HG03575 (cell line): ENCODE data around the gene CASP10.

Experiments used
- ATAC-seq: cut with Tn5 transposase; IDR thresholded peaks from one replicate; pipeline ENCODE4 v1.9.1; 2021; ENCODE audit not compliant: unreplicated experiment, insufficient number of reproducible peaks, low FRiP score; ENCODE audit errors: extremely low read depth

The CASP10 gene

DNA sequence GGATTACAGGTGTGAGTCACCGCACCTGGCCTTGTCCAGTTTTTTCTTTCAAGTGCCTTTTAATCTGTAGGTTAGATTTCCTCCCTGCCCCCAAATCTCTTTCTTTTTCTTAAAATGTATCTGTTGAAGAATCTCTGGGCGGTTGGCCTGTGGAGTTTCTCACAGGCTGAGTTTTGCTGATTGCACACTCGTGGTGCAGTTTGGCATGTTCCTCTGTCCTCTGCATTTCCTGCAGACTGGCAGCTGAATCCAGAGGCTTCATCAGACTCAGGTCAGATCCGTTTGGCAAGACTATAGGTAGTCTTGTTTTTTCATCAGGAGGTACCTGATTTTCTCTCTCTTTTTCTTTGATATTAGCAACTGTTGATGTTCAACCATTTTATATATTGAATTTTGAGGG lies 5.5 kb downstream of the CASP10 start:
- ATAC-seq = no peak

DNA sequence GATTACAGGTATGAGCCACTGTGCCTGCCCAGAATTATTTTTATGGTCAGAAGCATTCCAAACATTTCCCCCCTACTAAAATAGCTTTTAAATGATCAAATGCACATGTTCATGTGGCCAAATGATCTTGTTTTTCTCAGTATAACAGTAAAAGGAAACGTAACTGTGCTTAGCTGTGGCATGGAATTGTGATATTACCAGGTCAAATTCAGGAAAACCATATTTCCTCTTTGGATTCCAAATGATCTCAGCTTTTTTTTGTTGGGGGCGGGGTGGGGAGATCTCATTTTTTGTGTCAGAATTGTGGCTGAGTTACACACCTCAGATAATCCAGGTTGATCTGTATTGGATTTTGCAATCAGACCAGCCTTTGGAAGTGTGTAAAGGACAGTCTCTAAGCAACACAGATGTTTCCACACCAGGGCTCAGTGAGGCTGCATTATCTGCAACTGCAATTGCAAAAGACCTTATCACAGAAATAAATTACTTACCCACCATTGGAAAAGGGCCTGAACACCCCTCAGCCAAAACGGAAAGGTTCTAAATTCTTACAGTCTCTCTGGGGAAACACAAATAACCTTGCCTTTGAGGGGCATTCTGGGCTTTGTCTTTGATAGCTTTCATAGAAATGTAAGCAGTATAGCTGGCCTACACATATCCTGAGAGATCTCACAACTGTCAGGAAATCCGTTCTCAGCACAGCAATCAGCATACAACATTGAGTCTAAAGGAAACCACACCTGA lies 8.4 kb downstream of the CASP10 start:
- no peak for ATAC-seq

DNA sequence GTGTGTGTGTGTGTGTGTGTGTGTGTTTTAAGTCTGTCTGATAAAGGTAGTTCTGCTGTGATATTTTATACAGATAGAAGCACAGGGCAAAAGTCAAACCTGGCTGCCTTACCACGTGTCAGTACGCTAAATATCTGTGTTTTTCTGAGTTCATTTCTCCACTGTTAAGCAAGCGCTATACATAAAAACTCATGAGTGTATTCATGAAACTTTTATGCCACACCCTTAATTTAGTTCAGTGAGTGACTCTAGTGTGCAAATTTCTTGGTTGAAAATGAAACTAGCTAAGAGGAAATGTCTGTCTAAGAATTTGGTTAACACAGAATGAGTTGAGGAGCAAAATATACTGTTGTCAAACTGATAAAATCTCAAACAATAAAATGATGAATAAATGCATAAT lies 11.2 kb downstream of the CASP10 start:
- ATAC-seq = peak; percentile 78

DNA sequence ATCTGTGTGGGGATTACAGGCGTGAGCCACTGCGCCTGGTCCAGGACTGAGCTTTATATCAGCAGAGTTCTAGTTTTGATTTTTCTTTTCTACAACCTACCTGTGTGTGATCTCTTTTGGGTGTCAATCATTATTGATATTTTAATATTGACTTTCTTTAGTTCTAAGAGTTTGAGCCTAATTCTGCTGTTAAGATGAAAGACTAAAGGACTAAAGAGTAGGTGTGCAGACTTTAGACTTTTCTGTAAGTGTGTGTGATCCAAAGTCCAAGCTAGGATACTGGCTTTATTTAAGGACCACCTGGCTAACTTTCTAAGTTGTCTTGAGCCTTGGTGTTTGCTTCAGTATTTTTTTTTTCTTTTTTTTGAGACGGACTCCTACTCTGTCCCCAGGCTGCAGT lies 12.4 kb downstream of the CASP10 start:
- ATAC-seq = no peak

DNA sequence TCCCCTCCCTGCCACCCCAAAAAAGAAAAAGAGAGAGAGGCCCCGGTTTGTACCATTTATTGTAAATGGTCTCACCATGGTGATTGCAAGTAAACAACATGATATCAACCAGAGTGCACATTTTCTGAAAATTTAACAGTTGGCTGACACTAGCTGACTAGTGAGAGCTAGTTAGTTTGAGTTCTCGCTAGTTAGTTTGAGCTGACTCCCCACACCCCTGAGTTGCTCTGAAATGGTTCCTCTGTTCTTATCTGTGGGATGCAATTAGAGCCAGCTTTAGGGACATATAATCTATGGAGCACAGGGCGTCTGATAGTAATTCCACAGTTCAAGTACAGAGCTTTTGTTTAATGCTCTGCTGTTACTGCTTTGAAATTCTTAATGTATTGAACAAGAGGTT lies 13.1 kb downstream of the CASP10 start:
- ATAC-seq = no peak

DNA sequence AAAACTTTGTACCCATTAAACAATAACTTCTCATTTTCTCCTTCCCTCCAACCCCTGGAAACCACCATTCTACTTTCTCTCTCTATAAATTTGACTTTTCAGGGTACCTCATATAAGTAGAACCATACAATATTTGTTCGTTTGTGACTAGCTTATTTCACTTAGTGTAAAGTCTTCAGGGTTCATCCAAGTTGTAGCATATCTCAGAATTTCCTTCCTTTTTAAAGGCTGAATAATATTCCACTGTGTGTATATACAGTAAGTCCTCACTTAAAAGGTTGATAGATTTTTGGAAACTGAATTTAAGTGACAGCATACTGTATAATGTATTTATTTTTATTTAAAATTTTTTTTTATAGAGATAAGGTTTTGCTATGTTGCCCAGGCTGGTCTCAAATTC lies 13.9 kb downstream of the CASP10 start:
- ATAC-seq = no peak

DNA sequence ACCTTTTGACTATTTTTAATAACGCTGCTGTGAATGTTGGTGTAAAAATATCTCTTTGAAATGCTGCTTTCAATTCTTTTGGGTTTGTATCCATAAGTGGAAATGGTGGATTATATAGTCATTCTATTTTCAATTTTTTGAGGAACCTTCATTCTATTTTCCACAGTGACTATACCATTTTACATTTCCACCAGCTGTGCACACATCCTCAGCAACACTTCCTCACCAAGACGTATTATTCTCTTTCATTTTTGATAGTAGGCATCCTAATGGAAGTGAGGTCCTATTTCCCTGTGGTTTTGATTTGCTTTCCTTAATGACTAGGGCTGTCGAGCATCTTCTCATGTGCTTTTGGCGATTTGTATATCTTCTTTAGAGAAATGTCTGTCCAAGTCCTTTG lies 14.8 kb downstream of the CASP10 start:
- ATAC-seq = no peak

DNA sequence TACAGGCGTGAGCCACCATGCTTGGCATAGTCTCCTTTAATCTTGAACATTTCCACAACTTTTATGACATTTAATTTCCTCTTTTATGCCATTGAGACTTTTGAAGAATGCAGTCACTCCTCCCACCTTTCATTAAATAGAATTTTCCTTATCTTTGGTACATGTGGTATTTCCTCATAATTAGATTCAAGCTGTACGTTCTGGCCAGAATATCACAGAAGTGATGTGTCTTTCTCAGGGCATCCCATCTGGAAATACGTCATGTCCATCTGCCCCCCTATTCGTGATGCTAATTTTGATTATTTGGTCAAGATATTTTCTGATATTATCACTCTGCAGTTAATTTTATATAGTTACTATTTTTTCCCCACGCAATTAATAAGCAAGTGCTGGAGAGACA lies 16.9 kb downstream of the CASP10 start:
- ATAC-seq = no peak

DNA sequence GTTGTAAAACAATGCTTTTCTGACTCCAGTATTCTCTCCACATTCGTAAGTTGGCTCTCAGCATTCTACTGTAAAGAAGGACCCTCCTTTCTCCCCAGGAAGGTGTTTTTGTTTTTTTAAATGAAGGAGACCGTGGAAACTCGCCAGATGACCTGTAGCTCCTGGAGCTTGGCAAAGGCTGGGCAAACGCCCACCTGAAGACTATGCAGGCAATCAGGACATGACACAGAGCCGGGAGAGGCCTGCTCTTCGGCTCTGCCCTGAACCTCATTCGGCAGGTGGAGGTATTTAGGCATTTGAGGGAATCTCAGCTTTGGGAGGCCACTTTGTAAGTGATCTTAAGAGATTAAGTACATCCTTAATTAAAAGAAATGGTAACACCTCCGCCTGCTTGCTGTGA lies 17.4 kb downstream of the CASP10 start:
- no peak for ATAC-seq

DNA sequence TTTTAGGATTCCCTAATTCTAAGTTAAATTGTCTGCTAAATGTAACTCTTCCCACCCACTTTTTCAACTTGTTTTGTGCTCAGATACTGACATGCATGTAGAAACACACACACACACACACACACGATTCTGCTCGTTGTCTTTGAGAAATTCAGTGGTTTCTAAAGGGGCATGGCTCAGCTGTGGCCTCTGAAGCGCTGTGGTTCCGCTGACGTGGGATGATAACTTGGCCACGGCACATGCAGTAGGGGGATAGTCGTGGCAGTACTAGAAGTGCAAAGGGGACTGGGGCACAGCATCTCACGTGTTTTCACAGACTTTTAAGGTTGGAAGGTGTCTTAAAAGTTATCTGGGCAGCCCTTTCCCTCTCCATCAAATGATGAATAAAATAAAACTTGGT lies 18.4 kb downstream of the CASP10 start:
- no peak for ATAC-seq

DNA sequence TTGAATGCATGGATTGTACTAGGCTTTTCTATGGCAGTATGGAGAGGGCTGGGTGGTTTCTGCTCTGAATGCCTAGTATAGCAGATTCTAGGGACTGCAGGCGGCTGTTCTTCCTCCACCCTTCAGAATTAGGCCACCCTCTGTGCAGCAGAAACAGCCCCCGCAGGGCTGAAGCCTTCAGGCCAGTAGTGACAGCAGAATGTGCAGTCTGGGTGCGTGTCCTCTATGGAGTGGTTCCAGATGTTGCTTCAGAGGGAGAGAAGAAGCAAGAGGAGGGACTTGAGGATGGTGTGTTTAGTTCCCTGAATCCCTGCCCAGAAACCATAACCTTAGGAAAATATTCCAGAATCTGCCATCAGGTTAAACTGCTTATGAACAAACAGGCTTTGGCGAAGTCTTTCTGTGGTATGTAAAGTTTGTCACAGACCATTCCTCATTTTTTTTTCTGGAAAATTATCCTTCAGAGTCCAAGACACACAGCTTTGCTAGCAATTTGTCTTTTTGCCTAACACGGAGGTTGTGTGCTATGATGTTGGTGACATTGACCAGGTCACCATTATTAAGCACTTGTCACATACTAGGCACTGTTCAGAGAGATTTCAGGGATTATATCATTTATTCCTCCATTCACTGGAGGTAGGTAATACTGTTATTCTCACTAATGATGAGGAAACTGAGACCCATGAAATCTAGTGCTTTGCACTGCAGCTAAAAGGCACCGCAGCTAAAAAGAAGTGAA lies 21.1 kb downstream of the CASP10 start:
- no peak for ATAC-seq

DNA sequence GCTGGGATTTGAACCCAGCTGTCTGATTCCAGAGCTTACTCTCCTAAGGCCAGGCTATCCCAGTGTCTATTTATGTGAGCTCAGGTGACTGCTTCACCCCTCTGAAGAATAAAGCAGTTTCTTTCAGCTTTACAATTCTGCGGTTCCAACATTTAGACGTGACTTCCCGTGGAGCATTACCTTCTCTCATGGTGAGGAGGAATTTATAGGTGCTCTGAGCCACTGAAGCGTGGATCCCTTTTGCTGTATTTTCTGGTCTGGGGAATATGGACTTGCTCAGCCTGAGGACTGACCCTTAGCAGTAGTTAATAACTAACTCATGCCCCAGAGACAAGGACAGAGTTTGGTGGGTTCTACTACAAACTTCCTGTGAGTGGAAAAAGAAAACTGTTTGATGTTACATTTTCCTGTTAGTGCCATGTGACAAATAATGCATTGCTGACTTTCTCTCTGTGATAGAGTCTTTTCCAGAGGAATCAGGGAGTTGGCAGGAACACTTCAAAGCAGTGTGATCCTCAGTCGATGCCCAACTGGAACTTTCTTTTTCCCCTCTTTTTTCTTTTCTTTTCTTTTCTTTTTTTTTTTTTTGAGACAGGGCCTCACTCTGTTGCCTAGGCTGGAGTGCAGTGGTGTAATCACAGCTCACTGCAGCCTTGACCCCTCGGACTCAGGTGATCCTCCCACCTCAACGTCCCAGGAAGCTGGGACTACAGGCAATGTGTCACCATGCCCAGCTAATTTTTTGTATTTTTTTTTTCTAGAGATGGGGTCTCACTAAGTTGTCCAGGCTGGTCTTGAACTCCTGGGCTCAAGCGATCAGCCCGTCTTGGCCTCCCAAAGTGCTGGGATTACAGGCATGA lies 21.9 kb downstream of the CASP10 start:
- no peak for ATAC-seq

DNA sequence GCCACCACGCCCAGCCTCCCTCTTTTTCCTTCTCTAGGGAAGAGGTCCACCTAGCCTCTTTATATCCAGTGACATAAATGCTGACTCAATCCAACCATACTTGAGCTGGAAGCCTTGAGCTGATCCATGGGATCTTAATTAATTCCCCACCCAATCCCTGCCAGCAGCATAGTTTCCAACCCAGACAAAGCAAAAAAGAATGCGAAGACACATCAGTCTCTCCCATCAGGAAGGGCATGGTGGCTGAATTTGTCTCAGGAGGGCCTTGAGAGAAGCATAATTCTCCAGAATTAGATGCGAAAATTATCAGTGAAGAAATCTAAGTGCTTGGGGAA lies 22.5 kb downstream of the CASP10 start:
- no peak for ATAC-seq

DNA sequence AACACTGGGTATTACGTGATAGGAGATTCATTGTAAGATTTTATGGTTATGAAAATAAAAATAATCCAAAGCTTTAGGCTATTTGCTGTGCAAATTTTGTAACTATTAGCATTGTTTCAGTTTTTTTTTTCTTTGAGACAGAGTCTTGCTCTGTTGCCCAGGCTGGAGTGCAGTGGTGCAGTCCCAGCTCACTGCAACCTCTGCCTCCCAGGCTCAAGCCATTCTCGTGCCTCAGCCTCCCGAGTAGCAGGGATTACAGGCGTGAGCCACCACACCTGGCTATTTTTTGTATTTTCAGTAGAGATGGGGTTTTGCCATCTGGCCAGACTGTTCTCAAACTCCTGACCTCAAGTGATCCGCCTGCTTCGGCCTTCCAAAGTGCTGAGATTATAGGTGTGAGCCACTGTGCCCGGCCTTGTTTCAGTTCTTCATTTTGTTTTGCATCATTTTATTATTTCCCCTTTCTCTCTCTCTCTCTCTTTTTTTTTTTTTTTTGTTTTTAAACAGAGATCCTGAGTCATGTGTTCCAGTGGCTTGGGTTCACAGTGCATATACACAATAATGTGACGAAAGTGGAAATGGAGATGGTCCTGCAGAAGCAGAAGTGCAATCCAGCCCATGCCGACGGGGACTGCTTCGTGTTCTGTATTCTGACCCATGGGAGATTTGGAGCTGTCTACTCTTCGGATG lies 25.8 kb downstream of the CASP10 start:
- peak; percentile 63 for ATAC-seq

DNA sequence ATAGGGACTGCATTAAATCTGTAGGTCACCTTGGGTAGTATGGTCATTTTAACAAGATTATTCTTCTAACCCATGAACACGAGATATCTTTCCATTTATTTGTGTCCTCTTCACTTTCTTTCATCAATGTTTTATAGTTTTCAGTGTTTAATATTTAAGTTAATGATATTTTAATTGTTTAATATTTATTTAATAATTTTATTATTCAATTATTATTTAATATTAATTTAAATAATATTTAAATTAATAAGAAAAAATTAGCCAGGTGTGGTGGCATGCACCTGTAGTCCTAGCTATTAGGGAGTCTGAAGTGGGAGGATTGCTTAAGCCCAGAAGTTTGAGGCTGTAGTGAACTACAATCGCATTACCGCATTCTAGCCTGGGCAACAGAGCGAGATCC lies 33.0 kb downstream of the CASP10 start:
- no peak for ATAC-seq

DNA sequence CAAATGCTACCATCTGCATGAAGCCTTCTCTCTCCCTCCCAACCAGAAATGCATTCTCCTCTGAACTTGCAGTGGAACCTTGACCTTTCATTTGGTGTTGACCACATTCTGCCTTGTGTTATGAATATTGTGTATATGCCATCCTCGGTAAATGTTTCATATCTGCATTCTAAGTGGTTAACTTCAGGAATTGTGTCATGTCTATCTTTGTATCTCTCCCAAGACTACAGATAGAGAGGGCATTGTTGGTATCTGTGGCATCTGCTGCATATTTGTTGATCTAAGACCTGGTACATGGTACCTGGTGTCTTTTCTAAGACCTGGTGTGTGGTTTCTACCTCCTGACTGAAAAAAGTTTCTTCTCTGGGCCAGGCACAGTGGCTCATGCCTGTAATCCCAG lies 34.0 kb downstream of the CASP10 start:
- ATAC-seq = no peak

DNA sequence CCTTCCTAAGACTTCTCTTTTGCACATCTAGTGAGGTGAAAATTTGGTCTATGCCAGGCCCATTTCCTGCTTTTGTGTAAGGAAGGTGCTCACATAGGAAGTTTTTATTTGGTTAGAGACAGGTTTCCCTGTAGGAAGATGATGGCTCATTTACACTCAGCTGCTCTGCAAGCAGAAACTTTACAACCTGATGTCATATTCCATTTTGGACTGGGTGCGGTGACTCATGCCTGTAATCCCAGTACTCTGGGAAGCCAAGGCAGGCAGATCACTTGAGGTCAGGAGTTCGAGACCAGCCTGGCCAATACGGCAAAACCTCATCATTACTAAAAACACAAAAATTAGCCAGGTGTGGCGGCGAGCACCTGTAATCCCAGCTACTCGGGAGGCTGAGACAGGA lies 35.8 kb downstream of the CASP10 start:
- ATAC-seq = no peak

DNA sequence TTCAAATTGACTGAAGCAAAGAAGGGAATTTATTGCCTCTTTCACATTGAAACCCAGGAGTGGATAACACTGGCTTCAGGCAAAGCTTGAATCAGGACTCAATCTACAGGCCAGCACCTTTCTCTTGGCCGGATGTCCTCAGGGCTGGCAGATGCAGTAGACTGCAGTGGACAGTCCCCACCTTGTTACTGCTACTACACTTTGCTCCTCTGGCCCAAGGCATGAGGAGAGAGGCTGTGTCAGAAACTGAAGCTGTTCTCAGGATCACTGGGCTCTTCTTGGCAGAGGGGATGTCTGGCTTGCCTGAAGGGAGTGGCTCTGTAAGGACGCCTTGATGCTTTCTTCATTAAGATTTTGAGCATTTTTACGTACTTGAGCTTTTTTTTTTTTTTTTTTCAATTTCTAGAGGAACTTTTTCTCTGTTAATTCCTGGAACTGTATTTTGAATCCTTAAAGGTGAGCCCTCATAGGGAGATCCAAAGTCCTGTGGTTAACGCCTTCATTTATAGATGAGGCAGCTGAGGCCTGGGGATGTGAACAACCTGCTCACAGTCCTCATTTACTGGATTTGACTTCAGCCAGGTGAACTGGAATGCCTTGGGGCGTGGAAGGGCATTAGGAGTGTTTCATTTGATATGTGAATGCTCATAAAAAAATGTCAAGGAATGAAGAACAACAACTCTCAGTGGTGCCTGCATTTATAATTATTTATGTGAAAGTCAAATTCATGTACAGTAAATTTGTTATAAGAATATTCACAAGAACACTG lies 36.6 kb downstream of the CASP10 start:
- ATAC-seq = no peak

DNA sequence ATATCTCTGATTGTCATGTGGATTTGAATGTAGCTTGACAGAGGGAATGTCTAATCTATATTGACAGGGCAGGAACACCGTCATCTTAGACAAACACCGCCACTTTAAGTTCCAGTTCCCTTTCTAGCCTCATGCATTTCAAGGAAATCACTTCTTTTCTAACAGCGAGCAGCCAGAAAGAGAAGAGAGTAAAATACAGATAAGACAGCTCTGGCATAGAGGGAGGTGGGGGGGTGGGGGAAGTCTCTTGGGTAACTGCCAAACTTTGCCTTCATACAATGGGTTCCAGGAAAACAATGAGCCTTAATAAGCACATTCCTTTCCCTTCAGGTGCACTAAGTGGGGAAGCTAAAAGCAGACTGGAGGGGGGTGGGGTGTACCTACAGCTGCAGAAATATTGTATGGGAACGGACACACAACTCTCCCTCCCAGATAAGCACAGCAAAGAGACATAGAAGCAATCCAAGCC lies 37.2 kb downstream of the CASP10 start:
- no peak for ATAC-seq
